ENCODE results near the gene DDX31.

DDX31 gene

DNA sequence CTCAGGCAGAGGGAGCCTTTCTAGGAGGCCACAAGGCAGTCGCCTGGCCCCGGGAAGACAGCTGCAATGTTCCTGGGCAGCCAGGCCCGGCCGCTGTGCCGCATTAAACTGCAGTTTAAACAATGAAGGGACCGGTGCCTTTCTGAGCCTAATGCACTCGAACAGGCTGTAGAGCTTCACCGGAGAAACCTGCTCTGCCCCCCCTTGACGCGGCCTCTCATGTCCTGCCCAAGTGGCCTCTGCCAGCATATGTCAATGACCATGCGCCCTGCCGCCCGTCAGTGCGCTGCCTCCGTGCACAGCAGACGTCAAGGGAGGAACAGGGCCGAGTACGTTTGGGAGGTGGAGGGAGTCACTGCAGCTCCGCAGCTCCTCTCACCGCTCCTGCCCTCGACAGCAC lies 125.8 kb downstream of the DDX31 start:
- FAIRE-seq, result no peak

DNA sequence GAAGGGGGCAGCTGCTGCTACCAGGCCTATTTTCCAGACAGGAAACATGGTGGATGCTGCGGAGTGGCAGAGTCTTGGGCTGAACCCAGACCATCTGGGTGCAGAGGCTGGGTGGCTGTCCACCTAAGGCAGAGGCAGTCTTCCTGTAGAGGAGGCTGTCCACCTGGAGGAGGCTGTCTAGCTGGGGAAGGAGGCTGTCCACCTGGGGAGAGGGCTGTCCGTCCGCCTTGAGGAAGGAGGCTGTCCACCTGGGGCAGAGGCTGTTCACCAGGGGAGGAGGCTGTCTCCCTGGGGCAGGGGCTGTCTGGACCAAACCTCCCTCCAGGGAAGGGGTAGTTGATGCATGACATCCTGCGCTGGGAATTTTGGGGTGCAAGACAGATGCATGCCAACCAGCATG lies 126.5 kb downstream of the DDX31 start:
- FAIRE-seq, result no peak
